Measurements from ENCODE around the gene TLX2.

DNA sequence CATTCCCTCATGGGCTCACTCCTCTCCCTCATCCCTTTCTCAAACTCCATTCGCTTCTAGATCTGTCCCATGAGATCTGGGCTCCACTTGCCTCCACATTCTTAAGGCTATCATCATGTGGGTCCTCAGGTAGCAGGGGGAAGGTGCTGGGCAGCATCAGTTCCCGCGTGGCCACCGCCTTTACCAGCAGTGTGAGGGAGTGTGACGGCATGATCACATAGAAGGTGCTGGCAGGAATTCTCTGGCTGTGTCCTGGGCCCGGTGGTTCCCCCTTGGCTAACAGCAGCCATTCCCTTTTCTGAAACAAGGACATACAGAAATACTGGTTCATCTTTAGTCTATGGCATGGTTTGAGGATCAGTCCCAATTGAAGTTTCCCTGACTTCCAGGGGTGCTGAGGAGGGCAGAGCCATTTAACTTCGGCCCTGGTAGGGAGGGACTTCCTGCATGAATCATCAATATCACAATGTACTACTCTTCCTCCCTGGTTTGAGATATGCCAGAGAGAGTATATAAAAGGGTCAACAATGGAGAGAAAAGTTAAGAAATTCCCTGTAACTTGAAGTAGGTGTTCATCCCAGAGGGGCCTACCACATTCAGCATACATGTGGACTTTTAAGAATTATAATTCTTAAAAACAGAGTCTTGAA lies 48.0 kb downstream of the TLX2 start:
- TF ChIP-seq, protein P1, sequence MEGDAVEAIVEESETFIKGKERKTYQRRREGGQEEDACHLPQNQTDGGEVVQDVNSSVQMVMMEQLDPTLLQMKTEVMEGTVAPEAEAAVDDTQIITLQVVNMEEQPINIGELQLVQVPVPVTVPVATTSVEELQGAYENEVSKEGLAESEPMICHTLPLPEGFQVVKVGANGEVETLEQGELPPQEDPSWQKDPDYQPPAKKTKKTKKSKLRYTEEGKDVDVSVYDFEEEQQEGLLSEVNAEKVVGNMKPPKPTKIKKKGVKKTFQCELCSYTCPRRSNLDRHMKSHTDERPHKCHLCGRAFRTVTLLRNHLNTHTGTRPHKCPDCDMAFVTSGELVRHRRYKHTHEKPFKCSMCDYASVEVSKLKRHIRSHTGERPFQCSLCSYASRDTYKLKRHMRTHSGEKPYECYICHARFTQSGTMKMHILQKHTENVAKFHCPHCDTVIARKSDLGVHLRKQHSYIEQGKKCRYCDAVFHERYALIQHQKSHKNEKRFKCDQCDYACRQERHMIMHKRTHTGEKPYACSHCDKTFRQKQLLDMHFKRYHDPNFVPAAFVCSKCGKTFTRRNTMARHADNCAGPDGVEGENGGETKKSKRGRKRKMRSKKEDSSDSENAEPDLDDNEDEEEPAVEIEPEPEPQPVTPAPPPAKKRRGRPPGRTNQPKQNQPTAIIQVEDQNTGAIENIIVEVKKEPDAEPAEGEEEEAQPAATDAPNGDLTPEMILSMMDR (conservative IDR thresholded peaks at IDR 0.05; ENCODE audit: low read depth, low read length) = no peak
- no peak for TF ChIP-seq EZH2 (IDR thresholded peaks at IDR 0.05; ENCODE audit: low read length, unreplicated experiment)
